Keratinocyte (primary cell): ENCODE measurements around the gene NOX5.

Source experiments
- EZH2 ChIP-seq: IDR thresholded peaks from one replicate; pipeline ENCODE4 v1.6.1; 2012; ENCODE audit warnings: inconsistent platforms, mild to moderate bottlenecking, low read length, moderate library complexity
- TF ChIP-seq, protein P1 (sequence below), 3 experiments: IDR thresholded peaks in 1 of 3; conservative IDR thresholded peaks in 1 of 3; optimal IDR thresholded peaks in 1 of 3; 2 replicates in 2 of 3; 3 replicates in 1 of 3; pipeline versions ENCODE3 to v1.5.1; 2011; ENCODE audit warnings: low read length in 3 of 3, mild to moderate bottlenecking in 3 of 3, moderate library complexity in 2 of 3, control low read depth in 1 of 3, inconsistent platforms in 1 of 3; ENCODE audit not compliant: insufficient read depth in 2 of 3; ENCODE audit errors: extremely low read depth in 1 of 3

DNA sequence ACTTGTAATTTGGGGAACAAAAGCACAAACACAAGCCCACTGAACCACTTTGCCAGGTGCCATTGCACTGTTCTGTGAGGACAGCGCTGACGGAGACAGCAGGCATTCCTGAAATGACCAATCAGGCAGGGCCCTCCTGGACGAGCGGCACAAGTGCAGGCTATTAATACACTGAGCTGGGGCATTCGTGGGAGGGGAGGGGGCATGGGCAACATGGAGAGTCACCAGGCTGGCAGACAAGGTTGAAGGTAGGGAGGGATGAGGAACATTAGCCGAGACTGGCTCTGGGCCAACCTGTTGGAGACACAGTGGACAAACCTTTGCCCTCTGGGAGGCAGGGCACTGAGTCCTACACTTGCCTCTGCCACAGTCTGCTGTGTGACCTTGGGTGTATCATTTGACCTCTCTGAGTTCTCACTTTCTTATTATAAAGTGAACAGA, 45.6 kb downstream of the NOX5 start:
- TF ChIP-seq, protein P1, sequence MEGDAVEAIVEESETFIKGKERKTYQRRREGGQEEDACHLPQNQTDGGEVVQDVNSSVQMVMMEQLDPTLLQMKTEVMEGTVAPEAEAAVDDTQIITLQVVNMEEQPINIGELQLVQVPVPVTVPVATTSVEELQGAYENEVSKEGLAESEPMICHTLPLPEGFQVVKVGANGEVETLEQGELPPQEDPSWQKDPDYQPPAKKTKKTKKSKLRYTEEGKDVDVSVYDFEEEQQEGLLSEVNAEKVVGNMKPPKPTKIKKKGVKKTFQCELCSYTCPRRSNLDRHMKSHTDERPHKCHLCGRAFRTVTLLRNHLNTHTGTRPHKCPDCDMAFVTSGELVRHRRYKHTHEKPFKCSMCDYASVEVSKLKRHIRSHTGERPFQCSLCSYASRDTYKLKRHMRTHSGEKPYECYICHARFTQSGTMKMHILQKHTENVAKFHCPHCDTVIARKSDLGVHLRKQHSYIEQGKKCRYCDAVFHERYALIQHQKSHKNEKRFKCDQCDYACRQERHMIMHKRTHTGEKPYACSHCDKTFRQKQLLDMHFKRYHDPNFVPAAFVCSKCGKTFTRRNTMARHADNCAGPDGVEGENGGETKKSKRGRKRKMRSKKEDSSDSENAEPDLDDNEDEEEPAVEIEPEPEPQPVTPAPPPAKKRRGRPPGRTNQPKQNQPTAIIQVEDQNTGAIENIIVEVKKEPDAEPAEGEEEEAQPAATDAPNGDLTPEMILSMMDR (optimal IDR thresholded peaks at IDR 0.05 in 1 of 3, IDR thresholded peaks at IDR 0.05 in 1 of 3, conservative IDR thresholded peaks at IDR 0.05 in 1 of 3; ENCODE audit: extremely low read depth in 1 of 3, insufficient read depth in 2 of 3, low read length in 3 of 3) = no peak
- no peak for TF ChIP-seq EZH2
